Lower lobe of right lung (tissue), 2 donors: Measurements from ENCODE around the gene PABPN1L. TPM values are rescaled to one million over a fixed set of nuclear protein-coding genes. Genes with fewer than 3 reads are reported as not detected.
A peak's percentile ranks its signal among the peaks of the same experiment; 100 is the strongest.

Experiments used
- ATAC-seq, 2 donors: fragments of 200-7000 bp; cut with Tn5 transposase; one replicate each; pipeline ENCODE4 v1.9.1; 2020 to 2022; ENCODE audit warnings: mild to moderate bottlenecking in 2 of 2, moderate library complexity in 2 of 2
- DNase-seq: peaks from one replicate; pipeline ENCODE4 v3.0.0-alpha.2; 2020
- H3K27ac ChIP-seq: fragments of 200-600 bp; one replicate; pipeline ENCODE4 v1.8.0; 2022
- H3K27me3 ChIP-seq: fragments of 200-600 bp; one replicate; pipeline ENCODE4 v1.8.0; 2022; ENCODE audit warnings: low read depth
- H3K36me3 ChIP-seq: fragments of 200-600 bp; one replicate; pipeline ENCODE4 v1.8.0; 2022; ENCODE audit warnings: mild to moderate bottlenecking
- H3K4me1 ChIP-seq: fragments of 200-600 bp; one replicate; pipeline ENCODE4 v1.8.0; 2022
- H3K4me3 ChIP-seq: fragments of 200-600 bp; one replicate; pipeline ENCODE4 v1.8.0; 2022; ENCODE audit warnings: mild to moderate bottlenecking
- H3K9me3 ChIP-seq: fragments of 200-600 bp; one replicate; pipeline ENCODE4 v1.8.0; 2022
- CTCF ChIP-seq: fragments of 200-600 bp; IDR thresholded peaks from one replicate; pipeline ENCODE4 v1.8.0; 2022; ENCODE audit warnings: antibody characterized with exemption, mild to moderate bottlenecking
- intact Hi-C: fragments of 100-400 bp; cut with DNase I; formaldehyde crosslinking; loops from one replicate; pipeline ENCODE4 v1.11.0; 2022
- total RNA-seq: library from RNA; stranded (reverse); fragmentation: NEBNext Ultra II Directional; extraction: Animal tissue kit (Norgen Biotek cat#: 25700); gene quantifications from one replicate; pipeline ENCODE4 v1.2.1, GENCODE V29; 2021
- donor health status: DM: no; HTN: yes; CAD: no; lungs with severe emphysema.

PABPN1L gene
- total RNA-seq, 1 donor from 2014 or later, result not detected

- Histone ChIP-seq H3K27ac (no peak overlapping the region), H3K9me3 (no peaks in the 10 kb centered on the region), H3K36me3 (no peaks in the 10 kb centered on the region), H3K27me3 (peaks cover 11% of the 10 kb centered on the region), H3K4me3 (no peak overlapping the region), H3K4me1 (no peaks in the 10 kb centered on the region)
- TF ChIP-seq CTCF, result no peak
- ATAC-seq (no peak), DNase-seq (no peak)
- intact Hi-C loops, result no loop called here
These were observed 46.1 kb upstream of the PABPN1L start for GRCh38 chr16:88912556-88912955.

DNA sequence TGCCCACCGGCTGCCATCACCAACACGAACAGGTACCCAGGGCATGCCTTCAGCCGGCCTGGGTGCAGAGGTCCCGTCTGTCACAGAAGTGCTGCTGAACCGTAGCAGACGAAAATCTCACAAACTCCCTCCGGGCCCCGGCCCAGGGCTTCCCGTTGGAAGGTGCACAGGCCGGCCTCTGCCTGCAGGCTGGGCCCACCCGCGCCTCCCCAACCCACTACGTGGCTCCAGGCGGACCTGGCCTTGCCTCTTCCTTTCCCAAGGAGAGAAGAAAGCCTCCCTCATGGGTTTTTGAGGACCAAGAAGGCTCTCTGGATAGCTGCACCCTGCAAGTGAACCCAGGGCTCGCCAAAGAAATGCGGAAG is 45.5 kb upstream of the PABPN1L start:
- no peak for ATAC-seq
- no peak for TF ChIP-seq CTCF
- intact Hi-C loops, result no loop called here
- H3K4me1 ChIP-seq, result no peaks in the 10 kb centered on the region
- H3K27me3 ChIP-seq, result peaks cover 11% of the 10 kb centered on the region
- no peaks in the 10 kb centered on the region for H3K9me3 ChIP-seq
- H3K27ac ChIP-seq, result no peak overlapping the region
- no peak for DNase-seq
- no peaks in the 10 kb centered on the region for H3K36me3 ChIP-seq
- no peak overlapping the region for H3K4me3 ChIP-seq

GRCh38 chr16:88911136-88911945 is 44.9 kb upstream of the PABPN1L start:
- intact Hi-C loops, result no loop called here
- Histone ChIP-seq H3K4me3 (no peak overlapping the region), H3K27me3 (peaks cover 11% of the 10 kb centered on the region), H3K9me3 (no peaks in the 10 kb centered on the region), H3K4me1 (no peaks in the 10 kb centered on the region), H3K36me3 (no peaks in the 10 kb centered on the region), H3K27ac (peak overlapping the region; percentile 24)
- no peak for DNase-seq
- no peak for ATAC-seq
- TF ChIP-seq CTCF, result no peak

- no peak for ATAC-seq
- intact Hi-C loops, result no loop called here
- peak overlapping the region; percentile 24 for H3K27ac ChIP-seq
- no peaks in the 10 kb centered on the region for H3K36me3 ChIP-seq
- H3K4me3 ChIP-seq, result no peak overlapping the region
- peaks cover 11% of the 10 kb centered on the region for H3K27me3 ChIP-seq
- no peak for TF ChIP-seq CTCF
- H3K4me1 ChIP-seq, result no peaks in the 10 kb centered on the region
- DNase-seq, result no peak
- no peaks in the 10 kb centered on the region for H3K9me3 ChIP-seq
These were observed 44.0 kb upstream of the PABPN1L start for GRCh38 chr16:88910284-88911135.

DNA sequence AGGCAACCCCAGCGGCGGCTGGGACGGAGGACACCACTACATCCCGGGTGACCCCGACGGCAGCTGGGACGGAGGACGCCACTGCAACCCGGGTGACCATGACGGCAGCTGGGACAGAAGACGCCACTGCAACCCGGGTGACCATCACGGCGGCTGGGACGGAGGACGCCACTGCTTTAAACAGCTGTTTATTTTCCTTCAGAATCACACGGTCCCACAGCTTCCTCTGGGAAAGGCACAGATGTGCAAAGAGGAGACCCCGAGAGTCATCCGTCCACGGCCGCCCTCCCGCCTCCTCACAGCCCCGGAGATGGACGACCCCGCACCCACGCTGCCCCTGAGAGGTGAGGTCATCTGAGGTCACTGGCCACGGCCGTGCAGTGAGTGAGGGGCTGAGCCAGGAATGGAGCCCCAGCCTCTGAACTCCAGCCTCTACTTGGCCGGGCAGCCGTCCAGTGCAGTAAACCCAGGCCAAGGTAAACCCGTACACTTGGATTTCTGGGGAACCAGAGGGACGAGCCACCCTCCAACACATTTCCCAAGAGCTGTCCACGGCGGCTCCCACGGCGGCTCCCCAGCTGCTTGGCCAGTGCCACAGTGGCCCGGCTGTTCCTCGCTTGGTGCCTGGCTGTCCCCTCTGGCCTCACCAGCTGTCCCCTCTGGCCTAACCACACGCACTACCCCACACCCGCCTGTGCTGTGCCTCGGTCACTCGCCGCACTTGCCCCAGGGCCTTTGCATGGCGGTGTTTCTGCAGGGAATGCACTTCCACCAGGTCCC is 43.2 kb upstream of the PABPN1L start:
- H3K36me3 ChIP-seq, result no peaks in the 10 kb centered on the region
- H3K4me1 ChIP-seq, result no peaks in the 10 kb centered on the region
- peaks cover 11% of the 10 kb centered on the region for H3K27me3 ChIP-seq
- ATAC-seq (no peak), DNase-seq (no peak)
- no peak for TF ChIP-seq CTCF
- peak overlapping the region; percentile 58 for H3K27ac ChIP-seq
- H3K9me3 ChIP-seq, result no peaks in the 10 kb centered on the region
- no peak overlapping the region for H3K4me3 ChIP-seq
- intact Hi-C loops, result no loop called here
